H1 (cell line): Measurements from ENCODE around the gene SLC7A11. TPM values are rescaled to one million over a fixed set of nuclear protein-coding genes. Genes with fewer than 3 reads are reported as not detected.

Source experiments
- SIN3A ChIP-seq, 2 experiments: IDR thresholded peaks in 1 of 2; conservative IDR thresholded peaks in 1 of 2; 2 replicates each; pipeline ENCODE4 v1.6.1; 2011 to 2012; ENCODE audit warnings: low read length in 2 of 2, improper control_type of control experiment in 1 of 2, low read depth in 1 of 2, mild to moderate bottlenecking in 1 of 2
- SIRT6 ChIP-seq: IDR thresholded peaks from one replicate; pipeline ENCODE4 v1.7.1; 2012; ENCODE audit warnings: low read length, inconsistent platforms
- polyA plus RNA-seq, 7 experiments: library from polyadenylated mRNA; depleted of rRNA in 3 of 7; stranded (reverse) in 5 of 7; unstranded in 2 of 7; fragments of >200 nt in 5 of 7; fragments of 200-250 nt in 2 of 7; gene quantifications; 1 replicate in 5 of 7; 2 replicates in 1 of 7; 4 replicates in 1 of 7; pipeline versions ENCODE4 v1.2.1 to v1.2.3, GENCODE V29; 2011 to 2013; ENCODE audit warnings: missing spikeins in 2 of 7, mixed read lengths in 2 of 7
- total RNA-seq: library from RNA; stranded (reverse); fragmentation: NEBNext Ultra II Directional; extraction: Animal tissue kit (Norgen Biotek cat#: 25700); gene quantifications from 2 replicates; pipeline ENCODE4 v1.2.1, GENCODE V29; 2021

The SLC7A11 gene
- total and polyA plus RNA-seq, 2 of the 8 experiments (the other 6 are each of a cell fraction or from before 2014, with no cell fraction given) = 6.6 to 17.0 TPM

- no peak for TF ChIP-seq SIN3A (conservative IDR thresholded peaks at IDR 0.05 in 1 of 2, IDR thresholded peaks at IDR 0.05 in 1 of 2; ENCODE audit: low read depth in 1 of 2, low read length in 2 of 2)
- no peak for TF ChIP-seq SIRT6
Observed at GRCh38 chr4:138225477-138225876, 16.7 kb downstream of the SLC7A11 start (continued).
